CD14-positive monocyte (primary cell): ENCODE measurements around the gene TTF1. TPM values are rescaled to one million over a fixed set of nuclear protein-coding genes. Genes with fewer than 3 reads are reported as not detected.

ENCODE experiments used
- DNase-seq, 3 donors: peaks; one replicate each; pipeline ENCODE4 v3.0.0-alpha.2; 2011 to 2022
- H2AFZ ChIP-seq: 2 replicates; pipeline ENCODE4 v1.6.0; 2012; ENCODE audit warnings: mild to moderate bottlenecking, low read depth, low read length, inconsistent platforms; ENCODE audit not compliant: insufficient read depth, poor library complexity, severe bottlenecking
- H3K27ac ChIP-seq, 2 donors: 1 replicate in 1 of 2; 2 replicates in 1 of 2; pipeline ENCODE4 v1.5.1; 2012 to 2013; ENCODE audit warnings: low read length in 2 of 2, control low read depth in 1 of 2, inconsistent platforms in 1 of 2, low read depth in 1 of 2, mild to moderate bottlenecking in 1 of 2
- H3K27me3 ChIP-seq, 2 donors: one replicate each; pipeline versions ENCODE4 v1.6.0 to v1.6.1; 2011 to 2013; ENCODE audit warnings: low read length in 2 of 2; ENCODE audit not compliant: control insufficient read depth in 2 of 2, insufficient read depth in 2 of 2
- H3K36me3 ChIP-seq, 2 donors: replicated peaks in 1 of 2; 1 replicate in 1 of 2; 2 replicates in 1 of 2; pipeline versions ENCODE4 v1.5.1 to v1.6.1; 2012 to 2013; ENCODE audit warnings: low read length in 2 of 2, control low read depth in 1 of 2, inconsistent platforms in 1 of 2, mild to moderate bottlenecking in 1 of 2; ENCODE audit not compliant: insufficient read depth in 2 of 2, control insufficient read depth in 1 of 2
- H3K4me1 ChIP-seq, 2 donors: 1 replicate in 1 of 2; 2 replicates in 1 of 2; pipeline versions ENCODE4 v1.5.1 to v1.6.1; 2012 to 2013; ENCODE audit warnings: low read length in 2 of 2, control low read depth in 1 of 2, inconsistent platforms in 1 of 2, mild to moderate bottlenecking in 1 of 2, moderate library complexity in 1 of 2; ENCODE audit not compliant: insufficient read depth in 2 of 2, control insufficient read depth in 1 of 2
- H3K4me2 ChIP-seq: replicated peaks from 2 replicates; pipeline ENCODE3; 2012; ENCODE audit warnings: low read length, moderate library complexity, mild to moderate bottlenecking; ENCODE audit not compliant: poor library complexity, severe bottlenecking; ENCODE audit errors: extremely low read depth
- H3K4me3 ChIP-seq, 3 experiments: fragments of 200-600 bp in 1 of 3; sonication (generic) in 1 of 3; replicated peaks in 1 of 3; 1 replicate in 2 of 3; 2 replicates in 1 of 3; pipeline ENCODE4 v1.5.1; 2011 to 2013; ENCODE audit warnings: low read length in 3 of 3, mild to moderate bottlenecking in 3 of 3, control low read depth in 2 of 3, low read depth in 2 of 3, inconsistent platforms in 1 of 3, moderate library complexity in 1 of 3
- H3K79me2 ChIP-seq: 2 replicates; pipeline ENCODE4 v1.6.0; 2012; ENCODE audit warnings: mild to moderate bottlenecking, control low read depth, inconsistent platforms, low read length, moderate library complexity; ENCODE audit not compliant: insufficient read depth
- H3K9ac ChIP-seq: 2 replicates; pipeline ENCODE4 v1.6.0; 2017; ENCODE audit warnings: low read length, mild to moderate bottlenecking; ENCODE audit not compliant: insufficient read depth, poor library complexity, severe bottlenecking
- H3K9me3 ChIP-seq, 2 donors: replicated peaks in 1 of 2; 1 replicate in 1 of 2; 2 replicates in 1 of 2; pipeline versions ENCODE4 v1.5.1 to v1.6.1; 2012 to 2013; ENCODE audit warnings: low read length in 2 of 2, control low read depth in 1 of 2; ENCODE audit not compliant: control insufficient read depth in 1 of 2, insufficient read depth in 1 of 2
- H4K20me1 ChIP-seq: 2 replicates; pipeline ENCODE4 v1.6.0; 2012; ENCODE audit warnings: mild to moderate bottlenecking, low read length, control low read depth, moderate library complexity; ENCODE audit not compliant: insufficient read depth
- H3K27ac Mint-ChIP-seq, 7 donors: one replicate each; pipeline ENCODE4 v1.8.0; 2020; ENCODE audit warnings: mild to moderate bottlenecking in 7 of 7, mixed read lengths in 7 of 7, moderate library complexity in 6 of 7, inconsistent platforms in 2 of 7
- H3K27me3 Mint-ChIP-seq, 3 donors: one replicate each; pipeline ENCODE4 v1.8.0; 2021 to 2022; ENCODE audit warnings: low read depth in 3 of 3, mild to moderate bottlenecking in 3 of 3, mixed read lengths in 3 of 3, moderate library complexity in 3 of 3, inconsistent platforms in 1 of 3
- H3K36me3 Mint-ChIP-seq, 2 donors: one replicate each; pipeline ENCODE4 v1.8.0; 2020; ENCODE audit warnings: mixed read lengths in 2 of 2, inconsistent platforms in 1 of 2, mild to moderate bottlenecking in 1 of 2
- H3K4me1 Mint-ChIP-seq: one replicate; pipeline ENCODE4 v1.8.0; 2020; ENCODE audit warnings: mild to moderate bottlenecking, mixed read lengths
- H3K4me3 Mint-ChIP-seq, 2 donors: one replicate each; pipeline ENCODE4 v1.8.0; 2020; ENCODE audit warnings: mild to moderate bottlenecking in 2 of 2, mixed read lengths in 2 of 2, moderate library complexity in 1 of 2
- H3K9me3 Mint-ChIP-seq, 7 donors: one replicate each; pipeline ENCODE4 v1.8.0; 2020 to 2022; ENCODE audit warnings: mixed read lengths in 7 of 7, mild to moderate bottlenecking in 6 of 7, moderate library complexity in 6 of 7, inconsistent platforms in 2 of 7
- CTCF ChIP-seq: fragments of 200-600 bp; IDR thresholded peaks from one replicate; pipeline ENCODE4 v1.8.0; 2022; ENCODE audit warnings: antibody characterized with exemption, mild to moderate bottlenecking
- WGBS: methylation state at CpG from one replicate; pipeline ENCODE4 v1.1.5; 2013; ENCODE audit warnings: missing lambda C conversion rate; ENCODE audit not compliant: insufficient coverage; 5-methylcytosine and 5-hydroxymethylcytosine counted together
- intact Hi-C, 2 donors: fragments of 100-400 bp; cut with micrococcal nuclease; formaldehyde crosslinking; loops; one replicate each; pipeline versions ENCODE4 v1.15.0 to v1.15.1; 2023
- polyA plus RNA-seq, 3 donors: library from polyadenylated mRNA; depleted of rRNA in 1 of 3; unstranded in 2 of 3; stranded (reverse) in 1 of 3; fragments of 300-500 nt in 2 of 3; fragments of >200 nt in 1 of 3; fragmentation: Illumina TruSeq in 2 of 3; gene quantifications; 1 replicate in 2 of 3; 2 replicates in 1 of 3; pipeline ENCODE4 v1.2.3, GENCODE V29; 2012 to 2021

TTF1 gene
- polyA plus RNA-seq, 3 donors = 2.2 to 5.8 (median 4.1) TPM

- H2AFZ ChIP-seq = peak overlapping the region; percentile 78
- H3K36me3 ChIP-seq = no peaks in the 10 kb centered on the region
- H3K9me3 Mint-ChIP-seq = peaks cover 0 to 11% (median 4%) of the 10 kb centered on the region in 7 donors
- peaks cover 9% of the 10 kb centered on the region for H3K79me2 ChIP-seq
- H3K27me3 Mint-ChIP-seq = peaks cover 60 to 74% (median 70%) of the 10 kb centered on the region in 3 donors
- peak overlapping the region; percentile 63 to 88 for H3K4me3 Mint-ChIP-seq
- H3K4me1 Mint-ChIP-seq = peaks cover 27% of the 10 kb centered on the region
- no peaks in the 10 kb centered on the region for H4K20me1 ChIP-seq
- 2% methylated on average over 16 of the region's 20 CpGs for WGBS
- H3K4me1 ChIP-seq = peaks cover 27 to 28% of the 10 kb centered on the region in 2 donors
- no peak overlapping the region for H3K27ac Mint-ChIP-seq
- H3K4me2 ChIP-seq = peak overlapping the region; percentile 81
- peaks cover 0 to 9% of the 10 kb centered on the region in 2 donors for H3K9me3 ChIP-seq
- TF ChIP-seq CTCF = peak; percentile 69
- H3K9ac ChIP-seq = no peak overlapping the region
- no peak overlapping the region for H3K27ac ChIP-seq
- H3K4me3 ChIP-seq = peak overlapping the region in 1 of 3 experiments; percentile 67
- H3K27me3 ChIP-seq = peaks cover 62 to 77% of the 10 kb centered on the region in 2 donors
- H3K36me3 Mint-ChIP-seq = peaks cover 4 to 9% of the 10 kb centered on the region in 2 donors
- DNase-seq = peak in 2 of 3 donors; percentile 13 to 23
- intact Hi-C loops = loop anchor here (2.0 to 5.0 kb wide), 2 partner anchors 390 to 391 kb away; no protein-coding TSS in a partner anchor
Observed at GRCh38 chr9:132411091-132411508, 4.5 kb upstream of the TTF1 start.

- peak overlapping the region; percentile 63 to 88 for H3K4me3 Mint-ChIP-seq
- WGBS = 7% methylated on average over 18 of the region's 19 CpGs
- peaks cover 32% of the 10 kb centered on the region for H3K4me1 Mint-ChIP-seq
- peaks cover 59 to 72% of the 10 kb centered on the region in 2 donors for H3K27me3 ChIP-seq
- H3K79me2 ChIP-seq = peaks cover 14% of the 10 kb centered on the region
- peak overlapping the region; percentile 78 for H2AFZ ChIP-seq
- H3K4me3 ChIP-seq = peak overlapping the region in 1 of 3 experiments; percentile 67
- peak overlapping the region in 2 of 7 donors; percentile 19 to 50 for H3K27ac Mint-ChIP-seq
- peaks cover 4 to 9% of the 10 kb centered on the region in 2 donors for H3K36me3 Mint-ChIP-seq
- H3K4me1 ChIP-seq = peaks cover 32 to 33% of the 10 kb centered on the region in 2 donors
- no peaks in the 10 kb centered on the region for H4K20me1 ChIP-seq
- DNase-seq = peak in 1 of 3 donors; percentile 10
- peaks cover 57 to 71% (median 67%) of the 10 kb centered on the region in 3 donors for H3K27me3 Mint-ChIP-seq
- intact Hi-C loops = loop anchor here (2.0 to 5.0 kb wide), 2 partner anchors 390 to 392 kb away; no protein-coding TSS in a partner anchor
- no peak overlapping the region for H3K27ac ChIP-seq
- H3K4me2 ChIP-seq = peak overlapping the region; percentile 81
- H3K9ac ChIP-seq = no peak overlapping the region
- no peaks in the 10 kb centered on the region for H3K36me3 ChIP-seq
- TF ChIP-seq CTCF = no peak
- H3K9me3 ChIP-seq = peaks cover 0 to 9% of the 10 kb centered on the region in 2 donors
- peaks cover 0 to 11% (median 4%) of the 10 kb centered on the region in 7 donors for H3K9me3 Mint-ChIP-seq
Observed at GRCh38 chr9:132410642-132411041, 4.0 kb upstream of the TTF1 start.
